Esophagus (tissue), 2 donors: Measurements from ENCODE around the gene MIAT. TPM values are rescaled to one million over a fixed set of nuclear protein-coding genes. Genes with fewer than 3 reads are reported as not detected.

Experiments
- H3K27ac ChIP-seq, 2 donors: one replicate each; pipeline ENCODE4 v1.5.1; 2013; ENCODE audit warnings: low read depth in 2 of 2, mild to moderate bottlenecking in 2 of 2, inconsistent platforms in 1 of 2, low read length in 1 of 2, moderate library complexity in 1 of 2
- H3K27me3 ChIP-seq, 2 donors: one replicate each; pipeline ENCODE4 v1.6.1; 2013; ENCODE audit warnings: low read length in 2 of 2, control low read depth in 1 of 2, mild to moderate bottlenecking in 1 of 2; ENCODE audit not compliant: insufficient read depth in 2 of 2, control insufficient read depth in 1 of 2
- H3K36me3 ChIP-seq, 2 donors: one replicate each; pipeline ENCODE4 v1.6.1; 2013; ENCODE audit warnings: low read length in 1 of 2; ENCODE audit not compliant: control insufficient read depth in 2 of 2, insufficient read depth in 2 of 2
- H3K4me1 ChIP-seq, 2 donors: one replicate each; pipeline ENCODE4 v1.6.1; 2013; ENCODE audit warnings: low read length in 1 of 2; ENCODE audit not compliant: control insufficient read depth in 2 of 2, insufficient read depth in 2 of 2
- H3K4me3 ChIP-seq, 2 donors: one replicate each; pipeline ENCODE4 v1.5.1; 2013; ENCODE audit warnings: low read length in 2 of 2, mild to moderate bottlenecking in 2 of 2, low read depth in 1 of 2, moderate library complexity in 1 of 2
- H3K9me3 ChIP-seq, 2 donors: one replicate each; pipeline ENCODE4 v1.6.1; 2013; ENCODE audit warnings: mild to moderate bottlenecking in 2 of 2, low read depth in 1 of 2, low read length in 1 of 2, moderate library complexity in 1 of 2; ENCODE audit not compliant: control insufficient read depth in 2 of 2, insufficient read depth in 1 of 2
- WGBS, 2 donors: extraction: QIAGEN DNeasy Blood & Tissue Kit; methylation state at CpG; one replicate each; pipeline ENCODE4 v1.1.7; 2013; 5-methylcytosine and 5-hydroxymethylcytosine counted together
- polyA plus RNA-seq, 2 donors: library from polyadenylated mRNA; stranded (reverse); fragments of 200-250 nt; gene quantifications; one replicate each; pipeline ENCODE4 v1.2.3, GENCODE V29; 2013
- donor health status: healthy with polysubstance abuse.
- donor health status: Bipolar disorder and iron deficiency.

MIAT gene
- polyA plus RNA-seq, 2 donors: 0.49 to 0.55 TPM

DNA sequence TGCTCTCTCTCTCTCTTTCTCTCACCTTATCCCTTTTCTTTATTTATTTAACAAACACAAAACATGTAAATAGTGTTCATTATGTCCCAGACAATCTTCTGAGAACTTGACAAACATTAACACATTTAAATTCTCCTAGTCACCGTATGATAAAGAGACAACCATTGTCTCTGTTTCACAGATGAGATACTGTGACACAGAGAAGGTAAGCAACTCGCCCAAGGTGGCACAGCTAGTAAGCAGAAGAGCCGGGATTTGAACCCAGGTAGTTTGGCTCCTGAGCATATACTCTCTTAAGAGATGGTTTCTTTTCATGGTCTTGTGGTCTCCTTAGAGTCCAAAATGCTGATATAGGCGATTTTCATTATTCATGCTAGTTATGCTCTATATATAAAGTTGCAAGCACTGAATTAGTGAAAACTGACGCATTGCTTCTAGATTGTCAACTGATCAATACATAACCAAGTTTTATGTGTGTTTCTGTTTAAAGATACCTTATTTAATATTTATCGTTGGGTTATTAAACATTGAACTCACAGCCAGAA lies 58.1 kb downstream of the MIAT start:
- H3K4me1 ChIP-seq: no peaks in the 10 kb centered on the region
- WGBS, 2 donors: 92 to 94% methylated on average over 6 of the region's 6 CpGs
- no peak overlapping the region for H3K4me3 ChIP-seq
- no peaks in the 10 kb centered on the region for H3K9me3 ChIP-seq
- H3K27ac ChIP-seq: no peak overlapping the region
- H3K36me3 ChIP-seq: peaks cover 0 to 8% of the 10 kb centered on the region in 2 donors
- no peaks in the 10 kb centered on the region for H3K27me3 ChIP-seq

DNA sequence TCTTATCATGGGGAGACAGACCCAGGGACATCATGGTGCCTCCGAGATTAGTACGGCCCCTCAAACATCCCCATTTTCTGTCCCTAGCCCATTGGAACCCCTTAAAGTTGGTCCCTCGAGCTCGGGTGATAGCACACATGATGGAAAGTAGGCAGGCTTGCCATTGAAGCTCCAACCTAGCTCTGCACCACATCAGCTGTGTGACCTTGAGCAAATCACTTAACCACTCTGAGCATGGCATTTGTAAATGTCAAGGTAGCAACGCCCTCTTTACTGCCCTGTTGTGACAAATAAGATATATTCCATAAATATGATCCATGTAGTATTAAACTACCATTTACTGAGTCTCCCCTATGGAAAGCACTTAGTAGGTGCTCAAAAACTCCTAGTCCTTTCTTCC lies 61.1 kb downstream of the MIAT start:
- peaks cover 0 to 12% of the 10 kb centered on the region in 2 donors for H3K36me3 ChIP-seq
- H3K4me3 ChIP-seq: no peak overlapping the region
- 97 to 98% methylated on average over 5 of the region's 5 CpGs for WGBS, 2 donors
- no peaks in the 10 kb centered on the region for H3K4me1 ChIP-seq
- H3K27ac ChIP-seq: no peak overlapping the region
- no peaks in the 10 kb centered on the region for H3K27me3 ChIP-seq
- H3K9me3 ChIP-seq: no peaks in the 10 kb centered on the region

DNA sequence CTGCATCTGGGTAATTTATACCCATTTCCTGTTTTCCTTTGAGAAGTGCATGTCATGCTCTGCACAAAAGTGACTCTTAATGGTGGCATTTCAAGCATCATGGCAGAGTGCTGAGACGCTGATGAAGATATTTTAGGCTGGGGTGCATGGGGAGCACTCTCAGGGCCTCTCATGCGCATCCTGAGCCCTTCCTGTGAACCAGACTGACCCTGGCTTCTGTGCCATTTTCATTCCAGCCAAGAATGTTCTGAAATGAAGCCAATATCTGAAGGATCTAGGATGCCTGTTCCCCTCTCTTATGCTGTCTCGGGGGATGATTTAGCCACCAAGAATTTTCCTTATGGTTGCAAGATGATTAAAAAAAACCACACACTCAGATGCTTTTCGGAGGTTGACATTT lies 61.5 kb downstream of the MIAT start:
- Histone ChIP-seq H3K9me3 (no peaks in the 10 kb centered on the region), H3K36me3 (peaks cover 0 to 12% of the 10 kb centered on the region in 2 donors)

GRCh38 chr22:26722159-26722558 lies 64.8 kb downstream of the MIAT start:
- Histone ChIP-seq H3K36me3 (peaks cover 0 to 17% of the 10 kb centered on the region in 2 donors), H3K4me1 (no peaks in the 10 kb centered on the region), H3K4me3 (no peak overlapping the region), H3K27ac (no peak overlapping the region), H3K27me3 (no peaks in the 10 kb centered on the region), H3K9me3 (no peaks in the 10 kb centered on the region)
- 90 to 97% methylated on average over 3 of the region's 3 CpGs for WGBS, 2 donors

More for the DNA sequence above, 61.5 kb downstream of the MIAT start:
- H3K4me3 ChIP-seq: no peak overlapping the region
- no peaks in the 10 kb centered on the region for H3K27me3 ChIP-seq
- H3K4me1 ChIP-seq: no peaks in the 10 kb centered on the region
- H3K27ac ChIP-seq: no peak overlapping the region
- WGBS, 2 donors: 61 to 68% methylated on average over 4 of the region's 4 CpGs

DNA sequence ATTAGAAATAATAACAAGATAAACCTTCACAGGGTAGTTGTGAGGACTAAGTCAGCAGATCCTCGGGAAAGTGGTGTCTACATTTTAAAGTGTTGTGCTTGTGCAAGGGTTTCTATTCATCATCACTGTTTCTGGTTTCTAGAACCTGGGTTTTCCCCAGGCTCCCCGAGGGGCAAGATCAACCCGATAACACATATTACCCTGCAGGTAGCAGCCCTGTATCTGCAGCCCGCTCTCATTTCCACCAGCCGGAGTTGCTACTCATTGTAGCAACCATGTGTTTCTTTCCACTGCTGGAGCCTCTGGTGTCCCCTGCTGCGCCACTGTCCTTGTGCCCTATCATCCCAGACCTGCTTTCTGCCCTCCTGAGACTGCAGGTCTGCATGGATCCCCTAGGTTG lies 67.0 kb downstream of the MIAT start:
- Histone ChIP-seq H3K4me1 (no peaks in the 10 kb centered on the region), H3K36me3 (peaks cover 0 to 11% of the 10 kb centered on the region in 2 donors), H3K4me3 (no peak overlapping the region), H3K27ac (no peak overlapping the region), H3K27me3 (no peaks in the 10 kb centered on the region), H3K9me3 (no peaks in the 10 kb centered on the region)
- 95% methylated on average over 6 of the region's 6 CpGs for WGBS, 2 donors

GRCh38 chr22:26725012-26725676 lies 67.8 kb downstream of the MIAT start:
- H3K9me3 ChIP-seq: no peaks in the 10 kb centered on the region
- no peak overlapping the region for H3K4me3 ChIP-seq
- no peak overlapping the region for H3K27ac ChIP-seq
- H3K27me3 ChIP-seq: no peaks in the 10 kb centered on the region
- H3K4me1 ChIP-seq: no peaks in the 10 kb centered on the region
- peaks cover 0 to 11% of the 10 kb centered on the region in 2 donors for H3K36me3 ChIP-seq
- WGBS, 2 donors: 92 to 96% methylated on average over 3 of the region's 3 CpGs

Other genes with a start within 250 kb of the MIAT start
- gene ASPHD2, start 228.3 kb upstream of the MIAT start, polyA plus RNA-seq: 1 to 10 TPM in 1 of 2 donors, under 1 TPM in 1; 0.43 to 1.5 TPM
- 10 to 100 TPM; 14.8 TPM for gene HPS4, start 173.8 kb upstream of the MIAT start, polyA plus RNA-seq
- 10 to 100 TPM in 1 of 2 donors, 1 to 10 TPM in 1; 7.4 to 11.9 TPM for gene SRRD, start 173.7 kb upstream of the MIAT start, polyA plus RNA-seq
- gene TFIP11, start 145.1 kb upstream of the MIAT start, polyA plus RNA-seq: 10 to 100 TPM; 19.7 to 21.5 TPM
- gene TPST2, start 67.5 kb upstream of the MIAT start, polyA plus RNA-seq: 10 to 100 TPM in 1 of 2 donors, 1 to 10 TPM in 1; 7.6 to 12.6 TPM
- gene CRYBB1, start 39.6 kb upstream of the MIAT start, polyA plus RNA-seq: under 1 TPM; 0.04 to 0.14 TPM
- gene CRYBA4, start 35.6 kb upstream of the MIAT start, polyA plus RNA-seq: not detected